ENCODE data around the gene DCUN1D3. TPM values are rescaled to one million over a fixed set of nuclear protein-coding genes. Genes with fewer than 3 reads are reported as not detected.
A peak's percentile ranks its signal among the peaks of the same experiment; 100 is the strongest.
"Not testable (repeated sequence)": the region's sequence is repeated elsewhere in the genome, so short reads cannot be mapped to it uniquely, and the experiment has no call there.

Gene DCUN1D3
- total RNA-seq, 2 donors from 2014 or later: 15.6 to 27.4 TPM

- ATAC-seq: no peak
- intact Hi-C loops (cut with DNase I): no loop called here
- no peak for DNase-seq
These were observed 28.0 kb downstream of the DCUN1D3 start for GRCh38 chr16:20871941-20872815.

GRCh38 chr16:20871258-20871657, 28.9 kb downstream of the DCUN1D3 start:
- intact Hi-C loops (cut with DNase I): no loop called here
- ATAC-seq (no peak), DNase-seq (no peak)

- ATAC-seq: no peak
- intact Hi-C loops (cut with DNase I): no loop called here
- DNase-seq: no peak
These were observed 29.9 kb downstream of the DCUN1D3 start for GRCh38 chr16:20870122-20870820.

GRCh38 chr16:20868890-20869289, 31.3 kb downstream of the DCUN1D3 start:
- intact Hi-C loops (cut with DNase I): no loop called here
- ATAC-seq (peak; percentile 92 to 94), DNase-seq (peak; percentile 90)

- ATAC-seq: peak in 1 of 2 donors; percentile 22
- no peak for DNase-seq
- intact Hi-C loops (cut with DNase I): no loop called here
These were observed 32.6 kb downstream of the DCUN1D3 start for GRCh38 chr16:20867585-20867984.

- DNase-seq (no peak), ATAC-seq (no peak)
- intact Hi-C loops (cut with DNase I): no loop called here
These were observed 33.4 kb downstream of the DCUN1D3 start for GRCh38 chr16:20866801-20867200.

GRCh38 chr16:20866145-20866772, 33.9 kb downstream of the DCUN1D3 start:
- ATAC-seq (peak; percentile 23 to 79), DNase-seq (peak; percentile 48)
- intact Hi-C loops (cut with DNase I): no loop called here

GRCh38 chr16:20865420-20866131, 34.6 kb downstream of the DCUN1D3 start:
- intact Hi-C loops (cut with DNase I): no loop called here
- DNase-seq (no peak), ATAC-seq (no peak)

GRCh38 chr16:20864376-20864775, 35.8 kb downstream of the DCUN1D3 start:
- intact Hi-C loops (cut with DNase I); ATAC-seq; DNase-seq: not testable (repeated sequence)

GRCh38 chr16:20862162-20862960, 37.8 kb downstream of the DCUN1D3 start:
- intact Hi-C loops (cut with DNase I): no loop called here
- ATAC-seq: no peak
- no peak for DNase-seq

- ATAC-seq; DNase-seq; intact Hi-C loops (cut with DNase I): not testable (repeated sequence)
These were observed 39.2 kb downstream of the DCUN1D3 start for GRCh38 chr16:20860995-20861394.

- intact Hi-C loops (cut with DNase I): no loop called here
- DNase-seq: no peak
- ATAC-seq: no peak
These were observed 39.8 kb downstream of the DCUN1D3 start for GRCh38 chr16:20860361-20860760.

GRCh38 chr16:20859699-20860098, 40.5 kb downstream of the DCUN1D3 start:
- no peak for DNase-seq
- peak in 1 of 2 donors; percentile 59 for ATAC-seq

GRCh38 chr16:20859229-20859628, 40.9 kb downstream of the DCUN1D3 start:
- no peak for ATAC-seq
- intact Hi-C loops (cut with DNase I): loop anchor here in 1 of 2 donors (10.0 kb wide), 1 partner anchor 46 kb away; the partner anchor contains the start of genes DCUN1D3 and LYRM1

More at GRCh38 chr16:20859699-20860098, 40.5 kb downstream of the DCUN1D3 start:
- intact Hi-C loops (cut with DNase I): loop anchor here in 1 of 2 donors (10.0 kb wide), 1 partner anchor 45 kb away; the partner anchor contains the start of genes DCUN1D3 and LYRM1

GRCh38 chr16:20857281-20857680, 42.9 kb downstream of the DCUN1D3 start:
- peak; percentile 41 for DNase-seq
- intact Hi-C loops (cut with DNase I): loop anchor here in 1 of 2 donors (10.0 kb wide), 1 partner anchor 48 kb away; the partner anchor contains the start of genes DCUN1D3 and LYRM1
- no peak for ATAC-seq

More at GRCh38 chr16:20859229-20859628, 40.9 kb downstream of the DCUN1D3 start:
- DNase-seq: no peak

GRCh38 chr16:20854963-20855362, 45.2 kb downstream of the DCUN1D3 start:
- no peak for ATAC-seq
- intact Hi-C loops (cut with DNase I): loop anchor here (5.0 to 10.0 kb wide), 2 partner anchors 42 to 50 kb away; partner anchors contain the start of genes DCUN1D3 (in 1 of the 2) and LYRM1 (in 1 of the 2)

GRCh38 chr16:20853981-20854620, 46.1 kb downstream of the DCUN1D3 start:
- ATAC-seq (no peak), DNase-seq (no peak)
- intact Hi-C loops (cut with DNase I): loop anchor here (5.0 to 10.0 kb wide), 2 partner anchors 43 to 51 kb away; partner anchors contain the start of genes DCUN1D3 (in 1 of the 2) and LYRM1 (in 1 of the 2)

More at GRCh38 chr16:20854963-20855362, 45.2 kb downstream of the DCUN1D3 start:
- DNase-seq: no peak

Measured in left cardiac atrium (tissue), 4 donors.